GM18909 (cell line): ENCODE data around the gene NSF.
A peak's percentile ranks its signal among the peaks of the same experiment; 100 is the strongest.
"Not testable (repeated sequence)": the region's sequence is repeated elsewhere in the genome, so short reads cannot be mapped to it uniquely, and the experiment has no call there.

Source experiments
- ATAC-seq: cut with Tn5 transposase; IDR thresholded peaks from one replicate; pipeline ENCODE4 v1.9.1; 2021; ENCODE audit warnings: mild to moderate bottlenecking; ENCODE audit not compliant: unreplicated experiment, poor library complexity

The NSF gene

DNA sequence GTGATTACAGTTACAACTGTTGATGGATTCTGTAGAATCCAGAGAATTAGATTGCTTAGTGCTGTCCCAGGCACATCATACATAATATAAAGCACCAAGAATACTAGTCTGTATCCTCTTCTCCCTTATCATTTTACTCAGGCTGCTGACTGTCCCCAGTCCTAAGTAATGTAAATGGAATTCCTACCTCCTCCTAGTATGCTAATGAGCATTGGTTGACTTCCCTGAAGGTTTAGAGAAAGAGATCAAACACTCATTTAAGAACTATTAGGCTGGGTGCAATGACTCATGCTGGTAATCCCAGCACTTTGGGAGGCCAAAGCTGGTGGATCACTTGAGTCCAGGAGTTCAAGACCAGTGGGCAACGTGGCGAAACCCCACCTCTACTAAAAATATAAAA is 37.0 kb downstream of the NSF start:
- not testable (repeated sequence) for ATAC-seq

DNA sequence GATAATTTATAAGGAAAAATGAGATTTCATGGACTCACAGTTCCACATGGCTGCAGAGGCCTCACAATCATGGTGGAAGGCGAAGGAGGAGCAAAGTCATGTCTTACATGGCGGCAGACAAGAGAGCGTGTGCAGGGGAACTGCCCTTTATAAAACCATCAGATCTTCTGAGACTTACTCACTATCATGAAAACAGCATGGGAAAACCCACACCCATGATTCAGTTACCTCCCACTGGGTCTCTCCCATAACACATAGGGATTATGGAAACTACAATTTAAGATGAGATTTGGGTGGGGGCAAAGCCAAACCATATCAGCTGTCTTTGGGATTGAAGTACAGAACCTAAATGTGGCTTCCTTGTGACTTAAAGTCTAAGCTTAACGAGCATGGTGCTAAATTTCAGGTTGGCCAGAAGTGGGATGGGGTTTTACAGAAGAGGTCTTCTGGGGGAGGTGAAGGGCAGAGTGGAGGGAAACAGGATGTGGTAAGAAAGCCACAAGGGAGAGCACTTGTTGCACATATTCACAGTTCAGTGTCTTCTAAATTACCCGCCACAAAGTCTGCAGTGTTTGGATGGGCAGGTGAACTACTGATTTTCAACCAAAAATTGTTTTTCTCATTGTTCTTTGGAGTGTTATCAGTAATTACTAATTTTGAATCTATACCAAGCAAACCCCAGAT is 38.4 kb downstream of the NSF start:
- ATAC-seq: peak; percentile 52

- ATAC-seq: not testable (repeated sequence)
Observed at GRCh38 chr17:46632146-46632545, 41.7 kb downstream of the NSF start.

GRCh38 chr17:46634844-46635243 is 44.4 kb downstream of the NSF start:
- not testable (repeated sequence) for ATAC-seq

- ATAC-seq: not testable (repeated sequence)
Observed at GRCh38 chr17:46641861-46642656, 51.6 kb downstream of the NSF start.

- not testable (repeated sequence) for ATAC-seq
Observed at GRCh38 chr17:46647251-46647650, 56.8 kb downstream of the NSF start.

GRCh38 chr17:46647688-46648278 is 57.3 kb downstream of the NSF start:
- ATAC-seq: not testable (repeated sequence)

GRCh38 chr17:46649246-46649645 is 58.8 kb downstream of the NSF start:
- ATAC-seq: not testable (repeated sequence)

DNA sequence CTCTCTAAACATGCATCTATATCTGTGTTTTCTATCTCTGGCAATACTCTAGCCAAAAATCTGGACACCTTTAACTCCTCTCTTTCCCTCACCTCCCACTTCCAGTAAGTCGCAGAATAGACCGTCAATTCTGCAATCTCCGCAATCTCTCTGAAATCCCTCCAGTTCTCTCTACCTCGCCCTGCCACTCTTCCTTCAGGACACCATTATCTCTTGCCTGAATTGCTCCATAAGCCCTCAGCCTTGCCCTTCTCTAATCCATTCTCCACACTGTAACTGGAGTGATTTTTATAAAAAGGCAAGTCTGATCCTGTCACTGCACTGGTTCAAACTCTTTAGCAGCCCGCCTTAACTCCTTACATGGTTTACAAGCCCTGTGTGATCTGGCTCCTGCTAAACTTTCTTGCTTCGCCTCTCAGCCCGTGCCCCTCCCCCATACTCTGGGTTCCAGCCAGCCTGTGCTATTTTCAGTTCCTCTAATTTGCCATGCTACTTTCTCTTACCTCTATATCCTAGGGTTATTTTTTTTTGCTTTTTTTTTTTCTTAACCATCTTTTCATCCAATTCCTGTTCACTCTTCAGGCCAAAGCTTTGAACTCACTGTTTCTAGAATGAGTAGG is 61.7 kb downstream of the NSF start:
- peak; percentile 71 for ATAC-seq

GRCh38 chr17:46658235-46658634 is 67.8 kb downstream of the NSF start:
- ATAC-seq: not testable (repeated sequence)

- ATAC-seq: not testable (repeated sequence)
Observed at GRCh38 chr17:46659702-46660101, 69.2 kb downstream of the NSF start.

- ATAC-seq: not testable (repeated sequence)
Observed at GRCh38 chr17:46663123-46663522, 72.7 kb downstream of the NSF start.

GRCh38 chr17:46663552-46663951 is 73.1 kb downstream of the NSF start:
- not testable (repeated sequence) for ATAC-seq

GRCh38 chr17:46665969-46666368 is 75.5 kb downstream of the NSF start:
- ATAC-seq: not testable (repeated sequence)

DNA sequence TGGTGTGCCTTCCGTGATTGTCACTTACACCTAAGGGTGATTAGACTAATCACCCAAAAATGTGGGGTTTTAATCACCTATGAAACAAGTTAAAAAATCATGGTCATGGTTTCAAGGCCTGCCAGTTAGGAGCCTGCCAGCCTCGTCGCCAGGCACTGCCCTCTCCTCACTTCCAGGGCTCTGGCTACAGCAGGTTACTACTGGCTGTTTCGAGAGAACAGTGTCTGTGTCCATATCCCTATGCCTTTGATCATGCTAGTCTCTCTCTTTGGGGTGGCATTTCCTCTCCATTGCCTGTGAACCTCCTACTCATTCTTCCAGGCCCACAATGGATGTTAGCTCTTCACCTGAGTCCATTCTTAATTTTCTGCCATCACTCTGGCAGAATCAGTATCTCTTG is 80.3 kb downstream of the NSF start:
- ATAC-seq: not testable (repeated sequence)

DNA sequence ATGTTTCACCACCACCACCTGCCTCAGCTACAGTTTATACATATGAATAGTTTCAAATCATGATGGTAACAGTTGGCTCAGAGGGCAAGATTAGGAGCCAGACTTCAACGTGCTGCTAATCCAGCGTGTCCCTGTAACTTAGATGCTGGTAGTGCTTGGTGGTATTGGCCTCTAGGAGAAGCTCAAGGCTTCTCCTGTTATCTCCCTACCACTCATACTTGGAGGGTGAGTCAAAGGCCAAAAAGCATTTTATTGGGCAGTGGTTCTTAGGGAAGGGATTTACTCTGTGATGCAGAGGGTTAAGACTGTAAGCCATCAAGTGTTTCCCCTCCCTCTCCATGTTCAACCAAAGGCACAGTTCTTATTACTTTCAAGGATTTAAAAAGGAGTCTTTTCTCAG is 82.3 kb downstream of the NSF start:
- ATAC-seq: not testable (repeated sequence)

- not testable (repeated sequence) for ATAC-seq
Observed at GRCh38 chr17:46677819-46678218, 87.3 kb downstream of the NSF start.

GRCh38 chr17:46683653-46684052 is 93.2 kb downstream of the NSF start:
- ATAC-seq: not testable (repeated sequence)

DNA sequence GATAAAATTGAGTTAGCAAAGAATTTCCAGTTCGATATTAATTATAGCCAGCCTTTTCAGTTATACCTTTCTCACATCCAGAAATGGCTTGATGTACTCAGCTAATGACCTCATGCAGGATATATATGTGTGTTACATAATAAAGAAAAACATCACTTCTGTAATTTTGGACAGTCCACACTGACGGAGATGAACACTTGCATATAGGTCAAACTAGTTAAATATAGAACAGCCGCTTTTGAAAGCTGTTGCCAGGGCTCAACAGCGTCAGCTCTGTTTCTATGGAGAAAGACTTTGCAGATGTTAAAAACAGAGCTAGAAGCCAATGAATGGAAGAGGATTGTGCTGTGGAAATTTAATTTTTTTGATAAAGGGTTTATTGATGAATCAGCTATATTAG is 94.8 kb downstream of the NSF start:
- ATAC-seq: not testable (repeated sequence)

- ATAC-seq: not testable (repeated sequence)
Observed at GRCh38 chr17:46692196-46692595, 101.7 kb downstream of the NSF start.

DNA sequence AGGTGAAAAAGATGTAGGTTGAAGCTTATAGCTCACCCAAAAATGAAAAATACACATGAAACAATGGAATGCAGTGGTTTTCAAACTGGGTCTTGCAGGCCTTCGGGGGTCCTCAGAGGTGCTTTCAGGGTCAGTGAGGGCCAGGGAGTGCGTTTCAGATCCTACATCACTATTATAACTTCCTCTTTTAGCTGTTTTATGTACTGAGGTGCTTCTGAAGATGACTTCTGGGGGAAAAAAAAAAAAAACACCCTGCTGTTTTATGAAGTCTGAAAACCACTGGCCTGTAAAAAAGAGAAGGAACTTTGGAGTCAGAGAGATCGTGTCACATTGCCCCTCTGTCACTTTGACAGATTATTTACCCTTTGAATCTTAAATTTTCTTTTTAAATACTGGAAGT is 102.8 kb downstream of the NSF start:
- ATAC-seq: not testable (repeated sequence)
